ENCODE data around the gene CRIP1. TPM values are rescaled to one million over a fixed set of nuclear protein-coding genes. Genes with fewer than 3 reads are reported as not detected.
A peak's percentile ranks its signal among the peaks of the same experiment; 100 is the strongest.

CRIP1 gene
- 52.0 TPM for total RNA-seq

GRCh38 chr14:105486163-105486973 is at the start of gene CRIP1:
CRIP1 (plus strand) TSS chr14:105486886; CDS start chr14:105487260, 374 bp downstream.
- no peak for DNase-seq (ENCODE audit: low read depth in 2 of 3, low spot score in 2 of 3)

GRCh38 chr14:105436891-105437722 is 49.6 kb upstream of the CRIP1 start:
- no peak for DNase-seq (ENCODE audit: low read depth in 2 of 3, low spot score in 2 of 3)

GRCh38 chr14:105437723-105438500 is 48.8 kb upstream of the CRIP1 start:
- no peak for DNase-seq (ENCODE audit: low read depth in 2 of 3, low spot score in 2 of 3)

- DNase-seq (ENCODE audit: low read depth in 2 of 3, low spot score in 2 of 3), result no peak
Measured at GRCh38 chr14:105439179-105439578, 47.5 kb upstream of the CRIP1 start.

GRCh38 chr14:105439710-105440553 is 46.8 kb upstream of the CRIP1 start:
- no peak for DNase-seq (ENCODE audit: low read depth in 2 of 3, low spot score in 2 of 3)

GRCh38 chr14:105440554-105440900 is 46.2 kb upstream of the CRIP1 start:
- DNase-seq (ENCODE audit: low read depth in 2 of 3, low spot score in 2 of 3), result no peak

- no peak for DNase-seq (ENCODE audit: low read depth in 2 of 3, low spot score in 2 of 3)
Measured at GRCh38 chr14:105440992-105441391, 45.7 kb upstream of the CRIP1 start.

GRCh38 chr14:105442125-105442524 is 44.6 kb upstream of the CRIP1 start:
- DNase-seq (ENCODE audit: low read depth in 2 of 3, low spot score in 2 of 3), result no peak

- DNase-seq (ENCODE audit: low read depth in 2 of 3, low spot score in 2 of 3), result no peak
Measured at GRCh38 chr14:105442834-105443233, 43.9 kb upstream of the CRIP1 start.

- DNase-seq (ENCODE audit: low read depth in 2 of 3, low spot score in 2 of 3), result no peak
Measured at GRCh38 chr14:105444859-105445258, 41.8 kb upstream of the CRIP1 start.

- DNase-seq (ENCODE audit: low read depth in 2 of 3, low spot score in 2 of 3), result no peak
Measured at GRCh38 chr14:105445290-105445689, 41.4 kb upstream of the CRIP1 start.

GRCh38 chr14:105445901-105446845 is 40.5 kb upstream of the CRIP1 start:
- no peak for DNase-seq (ENCODE audit: low read depth in 2 of 3, low spot score in 2 of 3)

- DNase-seq (ENCODE audit: low read depth in 2 of 3, low spot score in 2 of 3), result no peak
Measured at GRCh38 chr14:105446971-105447370, 39.7 kb upstream of the CRIP1 start.

GRCh38 chr14:105447651-105448640 is 38.7 kb upstream of the CRIP1 start:
- DNase-seq (ENCODE audit: low read depth in 2 of 3, low spot score in 2 of 3), result no peak

GRCh38 chr14:105448706-105449111 is 38.0 kb upstream of the CRIP1 start:
- DNase-seq (ENCODE audit: low read depth in 2 of 3, low spot score in 2 of 3), result peak; percentile 43 to 67 (median 57)

- no peak for DNase-seq (ENCODE audit: low read depth in 2 of 3, low spot score in 2 of 3)
Measured at GRCh38 chr14:105449276-105450122, 37.2 kb upstream of the CRIP1 start.

- no peak for DNase-seq (ENCODE audit: low read depth in 2 of 3, low spot score in 2 of 3)
Measured at GRCh38 chr14:105450123-105450505, 36.6 kb upstream of the CRIP1 start.
